Measurements from ENCODE around the gene SPEF1.

- TF ChIP-seq POLR2A (IDR thresholded peaks at IDR 0.05) (no peak), CTCF (IDR thresholded peaks at IDR 0.05) (no peak), POLR2AphosphoS5 (IDR thresholded peaks at IDR 0.05) (no peak), EP300 (IDR thresholded peaks at IDR 0.05) (no peak)
Observed at GRCh38 chr20:3758566-3758965, 22.7 kb downstream of the SPEF1 start.
